HUDEP-2 (cell line): Measurements from ENCODE around the gene ZDBF2.
A peak's percentile ranks its signal among the peaks of the same experiment; 100 is the strongest.
"Not testable (repeated sequence)": the region's sequence is repeated elsewhere in the genome, so short reads cannot be mapped to it uniquely, and the experiment has no call there.

Source experiments
- DNase-seq, 76 experiments: peaks; one replicate each; lab custom pipeline; 2025; ENCODE audit not compliant: unreplicated experiment in 76 of 76; lab: John Stamatoyannopoulos, UW

The ZDBF2 gene

DNA sequence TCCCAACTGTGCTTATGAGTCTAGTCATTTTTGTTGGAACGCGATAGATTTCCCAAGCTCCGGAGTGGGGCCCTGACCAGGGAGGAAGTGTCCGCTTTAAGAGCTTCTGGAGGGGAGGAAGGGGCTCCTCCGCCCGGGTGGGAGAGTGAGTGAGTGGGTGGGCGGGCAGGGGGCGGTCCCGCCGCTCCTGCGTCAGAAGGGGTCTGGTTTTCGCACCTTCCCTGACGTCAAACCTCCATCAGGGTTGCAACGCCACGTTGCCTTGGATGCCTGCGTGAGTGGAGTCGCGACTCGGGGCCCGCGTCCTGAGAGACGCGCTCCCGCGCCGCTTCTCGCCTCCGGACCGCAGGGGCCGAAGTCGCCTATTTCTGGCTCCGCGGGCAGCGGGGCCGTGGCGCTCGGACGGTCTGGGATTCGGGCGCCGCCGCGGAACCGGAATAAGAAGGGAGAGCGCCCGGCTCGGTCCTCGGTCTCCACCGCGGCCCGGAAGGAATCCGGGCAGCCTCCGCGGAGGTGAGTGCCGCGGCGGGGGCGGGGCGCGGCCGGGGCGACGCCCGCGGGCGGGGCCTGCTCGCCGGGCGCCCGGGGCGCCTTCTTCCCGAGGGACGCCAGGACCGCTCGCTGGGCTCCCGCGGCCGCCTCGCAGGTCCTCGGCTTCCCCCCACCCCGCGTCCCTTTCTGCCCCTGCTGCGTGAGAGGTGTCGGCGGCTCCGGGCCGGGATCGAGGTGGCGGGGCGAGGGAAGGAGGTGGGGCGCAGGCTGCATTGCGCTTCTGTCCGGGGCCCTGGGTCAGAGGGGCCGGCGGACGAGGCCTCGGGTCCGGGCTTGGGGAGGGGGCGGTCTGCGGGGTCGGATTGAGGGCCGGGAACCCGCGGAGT is at the start of gene ZDBF2:
Gene ZDBF2, plus strand, starts transcription at position 230 of the 878 bp plus-strand sequence. CDS start 7,187 bp downstream, outside the sequence.
- peak in 2 of 76 experiments; percentile 8 to 13 for DNase-seq

DNA sequence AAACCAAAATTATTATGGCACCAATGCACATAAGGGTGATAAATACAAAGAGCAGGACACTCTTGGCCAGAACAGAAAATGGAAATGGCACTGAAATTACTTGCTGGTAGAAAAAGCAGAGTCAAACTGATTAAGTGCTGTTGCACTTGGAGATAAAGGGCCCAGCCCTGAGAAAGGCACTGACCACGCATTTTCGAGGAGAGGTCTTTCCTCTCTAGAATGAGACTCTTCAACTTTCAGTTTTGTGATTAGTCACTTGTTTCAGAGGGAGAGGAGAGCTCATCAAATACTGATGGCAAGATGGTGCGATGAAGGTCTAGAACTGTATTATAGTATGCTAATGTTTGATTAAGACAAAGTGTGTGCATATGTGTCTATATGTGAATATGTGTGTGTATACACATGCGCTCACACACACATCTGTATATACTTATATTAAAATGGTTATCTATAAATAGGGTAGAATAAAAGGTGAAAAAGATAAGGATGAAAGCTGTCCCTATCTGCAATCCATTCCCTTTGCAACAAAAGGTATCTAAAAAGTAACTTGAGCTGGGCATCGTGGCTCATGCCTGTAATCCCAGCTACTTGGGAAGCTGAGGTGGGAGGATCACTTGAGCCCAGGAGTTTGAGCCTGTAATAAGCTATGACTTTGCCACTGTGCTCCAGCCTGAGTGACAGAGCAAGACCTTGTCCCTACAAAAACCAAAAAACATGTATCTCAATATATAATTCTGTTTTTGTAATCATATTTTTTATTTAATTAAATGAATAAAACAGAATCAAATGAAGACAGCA is 48.8 kb upstream of the ZDBF2 start:
- no peak for DNase-seq

- DNase-seq = not testable (repeated sequence)
Measured at GRCh38 chr2:206228636-206229035, 45.8 kb upstream of the ZDBF2 start.

DNA sequence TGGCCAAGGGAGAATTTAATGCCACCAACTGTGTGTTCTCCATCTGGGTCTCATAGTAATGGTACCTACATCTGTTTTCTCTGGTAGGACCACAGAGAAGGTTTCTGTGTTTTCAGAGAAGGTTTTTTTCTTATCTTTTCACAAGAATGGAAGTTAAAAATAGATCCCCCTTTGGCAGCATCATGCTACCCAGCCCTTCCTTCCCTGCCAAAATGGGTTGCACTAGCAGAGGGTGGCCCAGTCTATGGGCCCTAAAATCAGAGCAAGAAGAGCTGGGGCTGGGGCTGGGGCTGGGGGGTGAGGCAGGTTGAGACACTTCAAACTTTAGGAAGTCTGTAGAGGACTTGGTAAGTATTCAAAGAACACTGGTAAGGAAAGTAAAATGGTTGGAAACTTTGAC is 44.8 kb upstream of the ZDBF2 start:
- DNase-seq = no peak

DNA sequence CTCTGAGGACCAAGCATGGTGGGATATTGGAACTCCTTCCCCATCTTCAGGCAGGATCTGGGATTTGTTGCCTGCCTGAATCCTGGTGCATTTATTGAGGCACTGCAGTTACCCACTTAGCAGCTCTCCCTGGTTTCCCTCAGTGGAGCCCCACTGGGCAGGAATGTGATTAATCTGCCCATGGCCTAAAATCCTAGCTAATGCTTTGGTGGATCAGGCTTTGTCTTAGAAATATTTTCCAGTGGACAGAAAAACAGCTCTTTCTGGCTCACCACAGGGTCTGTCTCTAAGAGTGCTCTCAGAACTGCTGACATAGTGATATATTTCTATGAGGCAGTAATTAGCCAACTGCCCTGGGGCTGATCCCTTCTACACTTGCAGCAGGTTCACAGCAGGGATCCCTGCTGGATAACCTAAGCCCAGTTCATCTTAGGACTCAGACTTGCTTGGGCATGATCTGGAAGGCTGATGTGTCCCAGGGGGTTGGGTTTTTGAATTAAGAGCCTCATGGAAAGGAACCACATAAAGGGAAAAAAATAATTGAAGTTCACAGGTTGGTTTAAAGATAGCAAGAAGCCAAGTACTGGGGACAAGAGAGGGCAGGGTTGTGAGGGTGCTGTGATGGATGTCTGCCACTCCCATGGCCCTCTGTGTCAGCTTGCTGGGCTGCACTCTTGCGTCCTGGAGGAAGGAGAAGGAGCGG is 44.3 kb upstream of the ZDBF2 start:
- no peak for DNase-seq

DNA sequence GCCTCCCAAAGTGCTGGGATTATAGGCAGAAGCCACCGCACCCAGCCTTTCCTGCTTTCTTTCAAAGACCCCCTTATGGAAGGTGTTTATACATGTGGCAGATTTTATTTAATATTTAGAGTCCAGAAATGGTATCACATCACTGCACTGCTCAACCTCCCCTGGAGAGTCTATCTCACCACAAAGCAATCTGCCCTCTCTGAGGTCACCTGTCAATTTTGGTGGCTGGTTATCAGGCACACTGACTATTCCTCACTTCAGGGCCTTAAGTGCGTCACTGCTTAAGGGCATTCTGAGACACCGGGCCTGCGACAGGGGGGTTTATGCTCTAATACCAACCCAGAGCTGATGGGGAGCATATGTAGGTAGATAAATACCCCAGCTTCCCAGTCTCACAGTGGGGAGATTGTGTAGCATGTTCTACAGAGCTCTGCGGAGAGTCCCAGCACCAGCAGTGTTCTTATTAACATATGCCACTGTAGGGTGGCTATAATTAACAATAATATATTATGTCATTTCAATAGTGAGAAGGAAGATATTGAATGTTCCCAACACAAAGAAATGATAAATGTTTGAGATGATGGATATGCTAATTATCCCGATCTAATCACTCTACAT is 42.7 kb upstream of the ZDBF2 start:
- no peak for DNase-seq

DNA sequence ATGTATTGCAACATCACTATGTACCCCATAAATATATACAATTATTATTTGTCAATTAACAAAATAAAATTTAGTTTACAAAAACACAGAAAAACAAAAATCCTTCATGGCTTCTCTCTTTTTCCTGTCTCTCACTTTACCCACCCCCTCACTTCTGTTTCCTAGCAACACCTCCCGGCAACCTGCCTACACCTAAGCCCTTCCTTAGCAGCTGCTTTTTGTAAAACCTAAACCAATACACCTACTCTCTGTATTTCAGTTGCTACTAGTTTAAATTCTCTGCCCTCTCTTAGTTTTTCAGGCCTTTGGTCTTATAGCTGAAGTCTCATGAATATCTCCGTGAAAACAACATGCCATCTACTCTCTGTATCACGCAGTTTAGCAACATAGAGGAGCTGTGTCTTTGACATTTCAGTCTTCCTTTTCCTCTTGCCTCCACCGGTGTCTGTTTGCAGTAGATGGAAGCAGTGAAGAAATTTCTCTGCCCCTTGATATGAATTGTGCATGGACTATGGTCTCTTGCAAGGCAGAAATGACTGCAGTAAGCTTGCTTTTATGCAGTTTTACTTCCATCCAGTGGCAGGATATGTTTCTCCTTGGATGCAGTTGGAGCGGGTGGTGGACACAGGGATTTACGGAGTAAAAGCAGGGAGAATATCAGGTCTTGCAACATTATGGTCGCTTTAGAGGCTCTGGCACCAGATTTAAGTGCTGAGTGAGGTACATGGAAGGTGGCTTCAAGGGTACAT is 42.0 kb upstream of the ZDBF2 start:
- no peak for DNase-seq

DNA sequence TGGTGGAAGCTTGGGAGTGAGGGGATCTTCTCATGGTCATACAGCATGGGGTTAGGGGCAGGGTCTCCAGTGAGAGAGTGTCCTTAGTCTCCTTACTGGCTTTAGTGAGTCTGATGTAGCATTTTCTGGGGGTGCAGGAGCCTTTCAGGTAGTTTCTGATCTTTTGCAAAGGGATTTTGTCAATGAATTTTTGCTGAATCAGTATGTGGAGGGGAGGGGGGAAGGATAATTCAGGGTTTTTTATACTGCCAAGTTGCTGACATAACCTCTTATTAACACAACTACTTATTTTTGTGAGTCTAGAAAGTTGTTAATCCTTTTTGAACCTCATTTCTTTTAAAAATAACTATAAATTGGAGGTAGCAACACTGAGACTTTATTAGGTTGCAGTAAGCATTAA is 35.3 kb upstream of the ZDBF2 start:
- no peak for DNase-seq

- no peak for DNase-seq
Measured at GRCh38 chr2:206240327-206240726, 34.1 kb upstream of the ZDBF2 start.

DNA sequence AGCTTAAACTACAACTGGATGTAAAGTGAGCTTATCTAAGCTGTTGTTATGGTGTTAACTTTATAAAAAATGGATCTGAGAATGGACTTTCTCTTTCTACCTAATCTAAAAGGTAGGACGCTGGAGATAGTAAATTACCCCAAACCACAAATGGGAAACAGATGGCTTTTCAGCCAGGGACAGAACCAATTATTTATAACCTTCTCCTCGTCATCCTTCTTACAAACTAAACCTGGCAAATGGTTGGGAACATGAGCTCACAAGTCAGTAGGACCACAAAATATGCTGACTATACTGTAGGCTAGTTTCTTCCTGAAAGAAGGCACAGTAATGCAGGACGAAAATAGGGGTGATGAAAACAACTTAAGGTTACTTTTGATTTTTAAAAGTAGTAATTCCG is 32.7 kb upstream of the ZDBF2 start:
- DNase-seq = no peak

- no peak for DNase-seq
Measured at GRCh38 chr2:206245265-206245672, 29.2 kb upstream of the ZDBF2 start.

DNA sequence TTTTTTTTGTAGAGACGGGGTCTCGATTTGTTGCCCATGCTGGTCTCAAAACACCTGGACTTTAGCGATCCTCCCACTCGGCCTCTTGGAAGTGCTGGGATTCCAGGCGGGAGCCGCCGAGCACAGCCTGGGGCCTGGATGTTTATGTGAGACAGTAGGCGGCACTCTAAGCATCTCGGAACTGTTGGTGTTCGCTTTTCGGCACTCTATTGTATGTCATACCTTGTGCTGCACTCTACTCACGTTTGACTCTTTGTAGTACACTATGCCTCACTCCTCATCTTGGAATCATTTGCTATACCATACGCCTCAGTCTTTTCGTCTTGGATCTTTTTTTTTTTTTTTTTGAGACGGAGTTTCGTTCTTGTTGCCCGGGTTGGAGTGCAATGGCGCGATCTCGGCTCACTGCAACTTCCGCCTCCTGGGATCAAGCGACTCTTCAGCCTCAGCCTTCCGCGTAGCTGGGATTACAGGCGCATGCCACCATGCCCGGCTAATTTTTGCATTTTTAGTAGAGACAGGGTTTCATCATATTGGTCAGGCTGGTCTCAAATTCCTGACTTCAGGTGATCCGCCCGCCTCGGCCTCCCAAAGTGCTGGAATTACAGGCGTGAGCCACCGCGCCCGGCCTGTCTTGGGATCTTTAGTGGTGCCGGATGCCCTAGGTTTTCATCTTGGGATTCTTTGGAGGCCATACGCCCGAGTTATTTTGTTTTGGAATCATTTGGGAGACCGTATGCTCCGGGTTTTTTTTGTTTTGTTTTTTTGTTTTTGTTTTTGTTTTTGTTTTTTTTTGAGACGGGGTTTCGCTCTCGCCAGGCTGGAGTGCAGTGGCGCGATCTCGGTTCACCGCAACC is 24.2 kb upstream of the ZDBF2 start:
- DNase-seq = peak in 7 of 76 experiments; percentile 3 to 16 (median 8)

GRCh38 chr2:206253125-206253776 is 21.2 kb upstream of the ZDBF2 start:
- no peak for DNase-seq

GRCh38 chr2:206253777-206254166 is 20.7 kb upstream of the ZDBF2 start:
- DNase-seq = no peak

GRCh38 chr2:206255003-206255402 is 19.5 kb upstream of the ZDBF2 start:
- DNase-seq = no peak

DNA sequence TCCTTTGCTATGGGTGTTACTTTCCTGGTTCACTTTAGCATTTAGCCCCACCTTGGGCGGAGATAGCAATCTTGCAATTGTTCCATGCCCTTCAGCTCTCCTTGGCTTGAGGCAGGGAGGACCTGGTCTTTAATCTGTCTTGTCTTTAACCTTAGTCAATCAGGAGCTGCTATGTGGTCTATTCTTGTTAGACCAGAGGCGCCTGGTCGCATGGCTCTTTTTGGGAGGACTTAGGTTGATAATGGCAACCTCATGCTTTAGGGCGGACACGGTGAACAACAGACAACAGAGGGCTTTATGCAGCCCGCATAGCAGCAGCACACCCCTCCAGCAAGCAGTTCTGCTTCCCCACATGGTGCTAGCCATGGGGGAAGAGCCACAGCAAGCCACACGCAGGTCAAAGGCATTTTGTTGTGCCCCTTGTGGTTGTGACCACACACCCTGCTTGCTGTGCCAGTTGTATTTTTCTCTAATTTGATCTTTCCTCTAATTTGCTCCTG is 17.7 kb upstream of the ZDBF2 start:
- peak in 1 of 76 experiments; percentile 5 for DNase-seq

DNA sequence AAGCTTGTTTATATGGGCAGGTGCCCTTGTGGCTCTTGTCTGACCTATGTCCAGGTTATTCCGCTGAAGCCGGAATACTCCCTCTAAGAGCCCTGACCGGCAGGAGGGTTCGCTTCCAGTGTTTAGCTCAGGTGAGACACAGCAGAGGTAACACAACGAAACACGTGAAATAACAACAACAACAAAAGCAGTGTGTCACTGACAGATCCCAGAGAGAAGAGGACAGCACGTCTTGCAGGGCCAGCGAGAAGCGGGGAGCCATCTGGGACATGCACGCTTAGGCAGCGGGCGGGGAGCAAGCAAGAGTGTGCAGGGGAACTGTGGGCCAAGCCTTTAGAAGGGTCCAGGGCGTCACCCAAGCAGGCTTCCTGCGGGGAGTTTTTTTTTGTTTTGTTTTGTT is 17.1 kb upstream of the ZDBF2 start:
- DNase-seq = no peak

DNA sequence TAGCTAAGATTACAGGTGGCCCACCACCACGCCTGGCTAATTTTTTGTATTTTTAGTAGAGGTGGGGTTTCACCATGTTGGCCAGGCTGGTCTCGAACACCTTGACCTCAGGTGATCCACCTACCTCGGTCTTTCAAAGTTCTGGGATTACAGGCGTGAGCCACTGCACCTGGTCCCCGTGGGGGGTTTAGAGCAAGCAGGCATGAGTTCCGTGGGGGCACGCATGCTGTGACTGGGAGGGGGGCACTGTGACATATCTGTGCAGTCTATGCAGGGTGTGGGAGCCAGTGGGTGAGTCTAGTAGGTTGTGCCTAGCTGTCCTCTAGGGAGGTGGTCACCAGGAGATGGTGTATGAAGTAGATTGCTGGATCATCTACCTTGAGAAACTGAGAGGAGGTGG is 16.6 kb upstream of the ZDBF2 start:
- DNase-seq = no peak
